G401.6 (cell line): ENCODE results near the gene BFSP2.
"Not testable (repeated sequence)": the region's sequence is repeated elsewhere in the genome, so short reads cannot be mapped to it uniquely, and the experiment has no call there.

Experiments used
- FAIRE-seq: peaks from 2 replicates; lab custom pipeline; 2012; peaks lifted over from hg19 to GRCh38; lab: Jason Lieb, UNC

The BFSP2 gene

GRCh38 chr3:133521946-133522345, 122.1 kb downstream of the BFSP2 start:
- no peak for FAIRE-seq

GRCh38 chr3:133523758-133524157, 123.9 kb downstream of the BFSP2 start:
- not testable (repeated sequence) for FAIRE-seq
